ENCODE data around the gene MACROH2A1.

Gene MACROH2A1

DNA sequence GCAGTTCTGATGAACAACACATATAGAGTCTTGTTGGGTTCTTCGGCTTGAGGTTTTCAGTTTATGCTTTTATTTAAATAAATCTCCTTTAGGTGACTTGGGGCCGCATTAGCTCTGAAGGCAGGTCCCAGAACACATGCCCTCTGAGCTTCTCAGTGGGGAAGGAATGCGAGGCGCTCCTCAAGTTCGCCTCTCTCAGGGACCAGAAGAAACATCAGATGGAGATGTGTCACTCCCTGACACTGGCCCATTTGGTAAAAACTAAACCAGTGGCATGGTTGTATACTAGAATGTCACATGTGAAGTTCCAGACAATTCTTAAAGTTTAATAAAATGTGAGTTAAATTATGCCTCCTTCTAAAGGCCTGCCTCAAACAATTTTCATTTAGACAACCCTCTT, 1.9 kb downstream of the MACROH2A1 start:
- DNase-seq (ENCODE audit: low read depth, low spot score), result no peak

- DNase-seq (ENCODE audit: low read depth, low spot score), result no peak
Measured at GRCh38 chr5:135396459-135397055, 2.5 kb downstream of the MACROH2A1 start.

DNA sequence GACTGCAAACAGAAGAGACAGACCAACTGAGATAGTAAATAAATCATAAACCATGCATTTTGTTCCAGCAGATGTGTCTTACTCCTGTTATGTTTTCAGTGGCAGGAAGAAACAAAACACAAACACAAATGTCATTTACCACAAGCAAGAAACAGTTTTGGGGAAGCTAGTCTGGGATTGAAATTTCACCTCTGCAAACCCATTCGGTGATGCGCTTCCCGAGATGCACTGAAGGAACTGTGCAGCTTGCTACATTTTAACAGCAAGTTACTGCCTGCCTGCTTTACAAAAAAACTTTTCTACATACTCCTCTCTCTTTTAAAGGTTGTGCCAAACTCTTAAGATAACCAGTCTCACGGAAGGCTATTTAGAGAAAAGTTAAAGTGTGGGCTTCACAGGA, 3.2 kb downstream of the MACROH2A1 start:
- DNase-seq (ENCODE audit: low read depth, low spot score), result no peak

DNA sequence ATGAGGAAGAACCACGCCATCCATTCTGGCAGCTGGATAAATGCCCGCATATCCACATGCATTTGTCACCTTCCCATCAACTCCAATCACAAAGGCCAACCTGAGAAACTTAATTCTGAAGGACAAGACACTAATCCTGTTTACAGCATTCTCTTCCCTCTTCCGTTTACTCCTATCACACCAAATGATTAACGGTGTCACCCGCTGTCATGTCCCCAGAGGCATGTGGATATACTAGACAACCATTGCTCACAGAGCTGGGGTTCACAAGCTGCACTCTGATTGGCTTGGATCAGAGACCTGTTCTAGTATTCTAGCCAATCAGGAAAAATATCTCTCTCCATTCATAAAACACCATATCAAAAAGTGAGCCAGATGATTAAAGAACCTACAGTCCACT, 3.6 kb downstream of the MACROH2A1 start:
- DNase-seq (ENCODE audit: low read depth, low spot score), result no peak

- no peak for DNase-seq (ENCODE audit: low read depth, low spot score)
Measured at GRCh38 chr5:135394095-135394494, 4.9 kb downstream of the MACROH2A1 start.

- no peak for DNase-seq (ENCODE audit: low read depth, low spot score)
Measured at GRCh38 chr5:135393691-135394090, 5.3 kb downstream of the MACROH2A1 start.

DNA sequence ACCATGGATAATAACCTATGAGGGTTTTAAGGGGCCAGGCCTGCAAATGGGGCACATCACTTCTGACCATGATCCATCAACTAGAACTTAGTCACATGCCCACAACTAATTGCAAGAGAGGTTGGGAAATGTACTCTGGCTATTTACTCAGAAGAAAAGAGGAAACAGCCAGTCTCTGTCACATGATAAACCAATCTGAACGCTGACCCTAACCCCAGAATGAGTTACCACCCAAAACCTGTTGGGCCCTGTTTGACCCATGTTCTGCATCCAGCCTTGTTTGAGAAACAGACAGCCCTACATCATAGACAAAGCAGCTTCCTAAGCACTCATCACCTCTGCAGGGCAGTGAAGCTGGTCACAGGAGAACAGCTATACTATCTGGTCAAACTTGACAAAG, 5.8 kb downstream of the MACROH2A1 start:
- DNase-seq (ENCODE audit: low read depth, low spot score), result no peak

- no peak for DNase-seq (ENCODE audit: low read depth, low spot score)
Measured at GRCh38 chr5:135392256-135392655, 6.8 kb downstream of the MACROH2A1 start.

- no peak for DNase-seq (ENCODE audit: low read depth, low spot score)
Measured at GRCh38 chr5:135391869-135392255, 7.2 kb downstream of the MACROH2A1 start.

DNA sequence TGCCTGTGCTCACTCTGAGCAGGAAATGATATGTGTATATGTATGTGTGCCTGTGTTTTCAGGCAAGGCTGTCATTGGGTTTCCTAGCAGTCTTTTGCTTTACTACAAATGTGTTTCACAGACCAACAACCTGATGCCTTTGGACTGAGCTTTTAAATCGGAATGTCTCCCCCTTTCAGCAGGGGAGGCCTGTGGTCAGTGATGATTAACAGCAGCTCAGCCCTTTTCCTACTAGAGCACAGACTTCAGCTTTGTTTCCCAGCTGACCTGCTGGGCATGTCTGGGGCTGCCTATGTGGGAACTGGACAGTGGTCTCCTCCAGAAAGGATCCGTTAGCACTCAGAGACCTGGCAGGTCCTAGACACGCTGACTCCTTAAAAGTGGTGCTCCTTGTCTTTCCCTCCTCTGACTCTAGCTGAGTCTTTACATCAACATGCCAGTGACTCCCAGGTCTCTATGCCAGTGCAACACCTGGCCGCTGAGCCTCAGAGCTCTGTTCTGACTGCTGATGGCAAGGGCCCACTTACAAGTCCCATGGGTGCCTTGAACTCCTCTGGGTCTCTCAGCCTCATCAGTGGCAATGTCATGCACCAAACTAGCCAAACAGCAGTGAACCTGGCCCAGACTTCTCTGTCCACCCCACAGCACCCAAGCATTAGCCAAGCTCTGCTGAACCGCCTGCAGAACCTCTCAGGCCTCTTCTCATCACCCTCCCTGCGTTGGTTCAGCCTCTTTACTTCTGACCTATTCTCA, 7.7 kb downstream of the MACROH2A1 start:
- peak; percentile 53 for DNase-seq (ENCODE audit: low read depth, low spot score)

DNA sequence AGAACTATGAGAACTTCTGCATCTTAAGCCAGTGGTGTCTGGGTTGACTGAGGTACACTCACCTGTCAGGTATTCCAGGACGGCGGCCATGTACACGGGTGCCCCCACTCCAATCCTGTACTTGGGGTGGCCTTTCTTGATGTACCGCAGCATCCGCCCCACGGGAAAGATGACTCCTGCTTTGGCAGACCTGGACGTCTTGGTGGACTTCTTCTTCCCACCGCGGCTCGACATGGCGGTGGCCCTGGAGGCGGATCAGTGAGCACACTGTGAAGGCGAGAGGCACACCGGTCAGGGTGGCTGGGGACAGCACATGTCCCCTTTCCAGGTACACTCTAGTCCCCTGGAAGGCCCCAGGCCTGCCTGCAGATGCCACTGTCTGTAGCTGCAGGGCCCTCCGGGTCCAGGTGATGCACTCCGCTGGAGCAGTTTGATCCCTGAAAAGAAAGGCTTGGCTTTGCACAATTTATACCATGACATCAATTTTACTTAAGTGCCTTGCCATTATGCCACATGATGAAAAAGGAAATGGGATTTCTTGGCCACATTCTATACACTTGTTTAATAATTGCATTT, 10.1 kb downstream of the MACROH2A1 start:
- no peak for DNase-seq (ENCODE audit: low read depth, low spot score)

DNA sequence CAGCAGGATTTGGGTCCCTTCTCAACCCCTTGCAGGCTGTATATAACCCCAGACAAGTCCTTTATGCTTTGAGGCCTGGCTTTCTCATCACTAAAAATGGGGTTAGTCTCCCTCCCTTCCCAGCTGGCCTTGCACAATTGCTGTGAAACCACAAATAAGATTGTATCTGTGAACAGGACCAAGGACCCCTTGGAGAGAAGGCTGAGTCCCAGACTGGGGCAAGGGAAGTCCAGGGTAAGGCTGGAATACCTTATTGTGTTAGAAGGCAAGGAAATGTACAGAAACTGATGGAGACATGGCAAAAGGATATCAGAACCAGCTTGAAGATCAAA, 11.4 kb downstream of the MACROH2A1 start:
- DNase-seq (ENCODE audit: low read depth, low spot score), result no peak

GRCh38 chr5:135386886-135387628, 12.0 kb downstream of the MACROH2A1 start:
- DNase-seq (ENCODE audit: low read depth, low spot score), result no peak

GRCh38 chr5:135386096-135386495, 12.9 kb downstream of the MACROH2A1 start:
- DNase-seq (ENCODE audit: low read depth, low spot score), result no peak

DNA sequence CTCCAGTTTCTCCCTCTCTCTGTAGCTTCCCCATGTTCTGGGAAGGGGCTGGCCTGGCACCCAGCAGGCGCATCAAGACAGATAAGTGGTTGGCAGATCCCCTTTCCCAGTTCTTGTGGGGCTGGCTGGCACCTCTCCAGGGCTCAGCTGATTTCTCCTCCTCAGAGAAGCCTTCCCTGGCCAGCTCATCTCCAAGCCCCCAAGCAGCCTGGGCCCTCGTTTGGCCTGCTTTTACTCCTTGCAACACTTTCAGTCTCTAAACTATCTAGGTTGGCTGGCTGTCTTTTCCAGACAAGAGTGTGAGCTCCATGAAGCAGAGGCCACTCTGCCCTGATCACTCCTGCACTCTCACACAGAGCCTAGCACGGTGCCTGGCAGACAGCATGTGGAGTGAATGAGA, 13.5 kb downstream of the MACROH2A1 start:
- DNase-seq (ENCODE audit: low read depth, low spot score), result no peak

DNA sequence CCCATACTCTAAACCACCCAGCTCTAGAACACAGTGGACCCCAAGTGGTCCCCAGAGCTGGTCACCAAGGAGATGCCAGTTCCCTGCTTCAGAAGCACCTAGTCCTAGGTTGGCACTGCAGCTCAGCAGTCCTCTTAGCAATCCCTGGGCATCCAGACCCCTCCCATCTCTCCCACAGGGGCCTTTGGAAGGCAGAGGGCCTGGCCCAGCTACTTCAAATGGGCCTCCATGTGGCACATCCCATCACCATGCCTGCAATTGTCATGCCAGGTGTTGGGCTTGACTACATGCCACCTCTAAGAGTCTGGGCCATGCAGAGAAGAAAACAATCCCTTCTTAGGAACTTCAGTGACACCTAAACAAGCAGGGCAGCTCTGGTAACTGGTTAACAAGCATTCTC, 14.1 kb downstream of the MACROH2A1 start:
- no peak for DNase-seq (ENCODE audit: low read depth, low spot score)

DNA sequence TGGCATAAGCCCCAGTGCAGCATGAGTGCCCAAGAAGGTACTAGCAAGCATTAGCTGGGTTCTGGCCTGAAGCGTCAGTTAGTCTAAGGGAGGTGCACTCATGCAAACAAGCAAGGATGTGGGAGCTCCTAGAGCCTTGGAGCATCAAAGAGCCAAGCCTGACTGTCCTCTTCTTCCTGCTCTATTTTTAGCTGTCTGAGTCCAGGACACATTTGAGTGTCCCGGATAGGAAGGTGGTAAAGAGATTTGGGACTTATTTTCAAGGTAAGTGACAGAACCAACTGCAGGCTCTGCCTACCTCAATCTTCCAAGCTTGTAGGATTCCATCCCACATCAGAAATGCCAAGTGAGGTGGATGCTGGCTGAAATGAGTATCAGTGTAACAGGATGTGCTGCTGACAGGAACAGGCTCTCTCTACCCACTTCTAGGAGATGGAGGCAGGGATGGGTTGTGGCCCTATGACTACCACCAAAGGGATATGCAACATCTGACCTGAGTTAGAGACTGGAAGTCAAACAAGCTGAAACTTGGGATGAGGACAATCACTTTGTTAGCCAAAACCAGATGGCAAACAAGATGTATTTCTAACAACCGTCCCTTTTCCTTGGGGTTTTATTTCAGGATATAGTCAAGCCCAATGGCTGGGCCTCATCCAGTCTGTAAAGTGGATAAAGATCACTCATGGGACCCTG, 15.1 kb downstream of the MACROH2A1 start:
- DNase-seq (ENCODE audit: low read depth, low spot score), result no peak

GRCh38 chr5:135382981-135383380, 16.1 kb downstream of the MACROH2A1 start:
- DNase-seq (ENCODE audit: low read depth, low spot score), result no peak

DNA sequence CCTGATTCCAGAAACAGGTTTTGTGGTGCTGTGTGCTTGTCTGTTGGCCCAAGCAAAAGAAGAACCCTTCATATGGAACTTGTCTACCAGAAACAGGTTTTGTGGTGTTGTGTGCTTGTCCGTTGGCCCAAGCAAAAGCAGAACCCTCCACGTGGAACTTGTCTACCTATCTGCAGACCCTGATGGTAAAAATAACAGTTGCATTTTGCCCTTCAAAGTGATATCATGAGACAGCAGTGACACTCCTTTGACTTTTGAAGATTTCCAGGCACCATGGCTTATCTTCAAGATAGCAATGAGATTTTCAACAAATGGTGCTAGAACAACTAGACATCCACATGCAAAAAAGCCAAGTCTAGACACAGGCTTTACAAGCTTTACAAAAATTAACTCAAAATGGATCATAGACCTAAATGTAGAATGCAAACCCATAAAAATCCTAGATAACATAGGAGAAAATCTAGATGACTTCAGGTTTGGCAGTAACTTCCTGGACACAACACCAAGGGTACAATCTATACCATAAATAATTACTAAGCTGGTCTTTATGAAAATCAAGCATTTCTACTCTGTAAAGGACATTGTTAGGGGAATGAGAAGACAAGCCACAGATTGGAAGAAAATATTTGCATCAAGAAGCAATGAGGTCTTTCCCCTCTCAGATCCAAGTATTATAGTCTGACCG, 16.8 kb downstream of the MACROH2A1 start:
- DNase-seq (ENCODE audit: low read depth, low spot score), result no peak

DNA sequence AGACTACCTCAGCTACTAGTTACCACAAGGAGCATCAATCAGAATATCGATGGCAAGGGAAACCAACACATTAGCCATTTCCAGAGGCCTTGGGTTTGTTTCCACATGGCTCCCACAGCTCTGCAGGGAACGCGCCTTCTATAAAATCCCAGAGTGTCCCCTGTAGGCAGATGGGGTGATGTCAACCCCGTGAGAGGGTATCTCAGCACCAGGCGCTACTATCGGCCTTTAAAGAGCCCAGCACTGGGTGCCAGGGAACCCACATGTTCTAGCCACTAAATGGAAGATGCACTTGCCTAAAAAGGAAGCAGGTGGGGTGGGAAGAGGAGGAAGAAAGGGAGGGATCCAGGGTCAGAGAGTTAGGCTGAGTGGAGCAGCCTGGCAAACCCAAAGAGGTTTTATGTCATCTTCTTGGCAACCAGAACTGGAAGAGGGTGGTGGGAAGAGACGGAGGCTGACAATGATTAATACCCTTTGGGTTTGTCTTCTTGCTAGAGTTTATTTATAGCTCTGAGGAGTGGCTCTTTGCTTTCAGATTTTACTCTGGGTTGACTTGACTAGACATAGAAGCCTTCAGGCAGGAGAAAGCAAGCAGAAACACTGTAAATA, 19.9 kb downstream of the MACROH2A1 start:
- DNase-seq (ENCODE audit: low read depth, low spot score), result no peak

Data from smooth muscle cell of the brain vasculature (primary cell).